RPMI8226 (cell line): ENCODE results near the gene QRICH2.
"Not testable (repeated sequence)": the region's sequence is repeated elsewhere in the genome, so short reads cannot be mapped to it uniquely, and the experiment has no call there.

Experiments used
- DNase-seq: peaks from one replicate; pipeline ENCODE4 v3.0.0-alpha.2; 2015

QRICH2 gene

DNA sequence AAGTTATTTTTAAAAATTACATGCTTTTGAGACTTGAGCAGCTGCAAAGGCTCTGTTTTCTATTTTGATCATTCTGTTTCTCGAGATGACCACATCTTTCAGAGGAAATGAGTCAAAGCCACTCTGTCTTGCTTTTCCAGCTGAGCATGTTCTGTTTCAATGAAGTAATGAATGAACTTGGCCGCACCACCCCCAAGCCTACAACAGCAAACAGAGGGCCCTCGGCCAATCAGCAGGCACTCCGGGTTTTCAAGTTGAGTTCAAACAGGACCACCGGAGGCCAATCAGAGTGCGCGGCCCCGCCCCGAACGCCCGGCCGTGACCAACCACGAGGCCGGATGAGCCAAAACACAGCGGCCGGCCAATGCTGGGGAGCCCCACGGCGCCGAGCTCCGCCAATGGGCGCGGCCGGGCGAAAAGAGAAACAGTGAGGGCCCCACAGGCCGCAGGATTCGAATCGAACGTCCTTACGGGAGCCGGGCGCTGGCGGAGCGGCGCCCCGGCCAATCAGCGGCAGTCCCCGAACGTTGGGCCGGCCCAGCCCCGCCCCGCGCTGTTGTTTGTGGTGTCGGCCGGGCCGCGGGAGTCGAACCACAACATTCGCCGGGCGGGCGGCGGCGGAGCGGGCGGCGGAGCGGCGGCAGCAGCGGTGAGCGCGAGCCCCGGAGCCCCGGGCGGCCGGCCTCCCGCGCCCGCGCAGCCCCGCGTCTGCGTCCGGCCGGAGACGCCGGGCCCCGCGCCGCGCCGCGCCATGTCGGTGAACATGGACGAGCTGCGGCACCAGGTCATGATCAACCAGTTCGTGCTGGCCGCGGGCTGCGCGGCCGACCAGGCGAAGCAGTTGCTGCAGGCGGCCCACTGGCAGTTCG lies 43.1 kb downstream of the QRICH2 start, which contains the start of gene UBALD2:
Gene UBALD2, plus strand, starts transcription at position 594 of the 869 bp plus-strand sequence. Its CDS starts 158 bp downstream, at position 752.
- DNase-seq = peak; percentile 98

DNA sequence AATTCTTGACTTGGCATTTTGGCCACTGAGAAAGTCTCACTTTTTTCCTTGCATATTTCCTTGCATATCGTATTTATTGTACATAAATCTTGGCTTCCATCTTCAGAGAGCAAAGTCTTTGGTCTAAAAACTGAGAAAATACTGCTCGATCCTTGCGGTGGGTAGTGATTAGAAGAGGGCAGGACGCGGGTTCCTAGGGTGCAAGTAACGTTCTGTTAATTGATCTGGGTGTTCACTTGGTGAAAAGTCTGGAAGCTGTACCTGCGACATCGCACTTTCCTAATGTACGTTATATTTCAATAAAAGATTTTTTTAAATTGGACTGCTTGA lies 43.7 kb downstream of the QRICH2 start:
- DNase-seq = no peak

DNA sequence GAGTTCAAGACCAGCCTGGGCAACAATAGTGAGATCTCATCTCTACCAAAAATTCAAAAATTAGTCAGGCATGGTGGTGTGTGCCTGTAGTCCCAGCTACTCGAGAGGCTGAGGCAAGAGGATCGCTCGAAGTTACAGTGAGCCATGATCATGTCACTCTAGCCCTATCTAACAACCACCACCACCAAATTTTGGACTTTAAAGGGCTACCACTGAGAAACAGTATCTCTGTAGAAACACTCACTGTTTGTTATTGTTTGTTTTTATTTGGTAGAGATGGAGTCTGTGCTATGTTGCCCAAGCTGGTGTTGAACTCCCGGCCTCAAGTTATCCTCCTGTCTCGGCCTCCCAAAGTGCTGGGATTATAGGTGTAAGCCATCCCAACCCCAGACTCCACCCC lies 44.2 kb downstream of the QRICH2 start:
- DNase-seq = no peak

DNA sequence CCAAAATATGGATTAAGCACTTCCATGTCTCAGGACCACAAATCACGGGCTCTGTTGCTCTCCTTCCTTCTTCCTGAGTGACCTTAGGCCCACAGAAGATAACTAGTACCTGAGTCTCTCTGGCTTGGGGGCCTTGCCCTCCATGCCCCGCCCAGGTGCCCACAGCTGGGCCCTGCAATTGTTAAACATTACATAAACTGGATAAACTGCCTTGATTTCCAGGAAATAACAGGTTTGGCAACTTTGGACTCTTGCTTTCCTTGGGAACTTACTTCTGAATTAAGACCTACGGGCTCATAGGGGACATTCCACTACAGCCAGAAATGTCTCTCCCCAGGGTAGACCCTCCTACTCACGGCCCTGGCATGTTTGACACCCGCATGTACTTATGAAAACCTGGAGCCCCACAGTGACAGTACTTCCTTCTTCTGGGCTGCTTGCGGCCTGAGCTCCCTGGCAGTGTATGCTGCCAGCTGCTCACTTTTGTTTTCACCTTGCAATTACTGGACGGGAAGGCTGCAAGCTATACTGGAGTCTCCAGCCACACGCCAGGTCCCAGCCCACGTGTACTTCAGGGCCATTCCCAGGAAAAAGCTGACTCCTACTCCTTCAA lies 45.2 kb downstream of the QRICH2 start:
- peak; percentile 86 for DNase-seq

DNA sequence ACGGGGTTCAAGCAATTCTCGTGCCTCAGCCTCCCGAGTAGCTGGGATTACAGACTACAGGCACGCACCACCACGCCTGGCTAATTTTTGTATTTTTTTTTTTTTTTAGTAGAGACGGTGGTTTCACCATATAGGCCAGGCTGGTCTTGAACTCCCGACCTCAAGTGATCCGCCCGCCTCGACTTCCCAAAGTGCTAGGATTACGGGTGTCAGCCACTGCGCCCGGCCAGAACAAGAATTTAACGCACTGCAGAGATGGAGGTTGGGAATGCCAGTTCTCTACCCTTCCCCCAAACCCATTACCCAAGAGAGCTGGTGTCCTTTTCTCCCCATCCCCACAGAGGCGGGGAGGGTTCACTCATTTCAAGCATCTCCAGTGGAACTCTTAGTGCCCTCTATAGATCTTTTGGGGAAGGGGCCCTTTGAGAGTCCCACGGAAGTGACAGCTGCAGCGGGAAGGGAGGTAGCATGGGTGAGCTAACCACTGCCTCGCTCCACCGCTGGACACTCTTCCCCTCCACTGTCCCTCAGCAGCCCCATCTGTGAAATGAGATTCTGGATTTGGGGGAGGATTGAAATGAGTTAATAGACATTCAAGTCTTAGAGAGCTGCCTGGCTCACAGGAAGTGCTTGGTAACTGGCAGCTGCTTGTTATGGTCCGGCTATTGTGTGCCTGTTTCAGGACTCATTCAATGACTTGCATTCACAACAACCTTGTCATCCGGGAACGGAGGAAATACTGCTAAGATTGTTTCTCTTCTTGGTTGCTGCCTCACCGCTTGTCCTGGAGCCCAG lies 46.5 kb downstream of the QRICH2 start:
- DNase-seq = no peak

DNA sequence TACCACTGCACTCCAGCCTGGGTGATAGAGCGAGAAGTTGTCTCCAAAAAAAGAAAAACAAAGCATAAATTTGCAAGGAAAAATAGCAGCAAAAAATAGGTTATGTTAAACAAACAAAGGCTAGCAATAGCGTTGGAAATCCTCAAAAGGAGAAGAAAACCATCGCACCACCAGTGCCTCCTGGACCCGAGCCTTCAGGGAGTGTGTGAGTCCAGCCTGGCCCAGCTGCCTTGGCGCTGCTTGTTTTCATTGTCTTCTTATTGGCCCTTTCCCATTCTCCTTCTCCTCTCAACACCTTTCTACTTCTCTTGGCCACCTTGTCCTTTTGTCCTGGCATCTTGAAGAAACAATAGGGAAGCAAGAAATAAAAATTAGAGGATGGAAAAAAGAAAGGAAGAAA lies 47.4 kb downstream of the QRICH2 start:
- DNase-seq = no peak

DNA sequence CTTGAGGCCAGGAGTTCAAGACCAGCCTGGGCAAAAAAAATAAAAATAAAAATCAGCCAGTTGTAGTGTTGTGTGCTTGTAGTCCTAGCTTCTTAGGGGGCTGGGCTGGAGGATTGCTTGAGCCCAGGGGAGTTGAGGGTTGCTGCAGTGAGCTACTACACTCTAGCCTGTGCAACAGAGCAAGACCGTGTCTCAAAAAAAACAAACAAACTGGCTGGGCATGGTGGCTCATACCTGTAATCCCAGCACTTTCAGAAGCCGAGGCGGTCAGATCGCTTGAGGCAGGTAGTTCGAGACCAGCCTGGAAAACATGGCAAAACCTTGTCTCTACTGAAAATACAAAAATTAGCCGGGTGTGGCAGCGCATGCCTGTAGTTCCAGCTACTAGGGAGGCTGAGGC lies 47.9 kb downstream of the QRICH2 start:
- no peak for DNase-seq

DNA sequence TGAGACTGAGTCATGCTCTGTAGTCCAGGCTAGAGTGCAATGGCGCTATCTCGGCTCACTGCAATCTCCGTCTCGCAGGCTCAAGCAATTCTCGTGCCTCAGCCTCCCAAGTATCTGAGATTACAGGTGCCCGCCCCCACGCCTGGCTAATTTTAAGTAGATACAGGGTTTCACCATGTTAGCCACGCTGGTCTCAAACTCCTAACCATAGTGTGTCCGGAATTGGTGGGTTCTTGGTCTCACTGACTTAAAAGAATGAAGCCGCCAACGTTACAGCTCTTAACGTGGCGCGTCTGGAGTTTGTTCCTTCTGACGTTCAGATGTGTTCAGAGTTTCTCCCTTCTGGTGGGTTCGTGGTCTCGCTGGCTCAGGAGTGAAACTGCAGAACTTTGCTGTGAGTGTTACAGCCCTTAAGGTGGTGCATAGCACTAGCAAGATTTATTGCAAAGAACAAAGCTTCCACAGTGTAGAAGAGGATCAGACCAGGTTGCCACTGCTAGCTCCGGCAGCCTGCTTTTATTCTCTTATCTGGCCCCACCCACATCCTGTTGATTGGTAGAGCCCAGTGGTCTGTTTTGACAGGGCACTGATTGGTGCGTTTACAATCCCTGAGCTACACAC lies 51.5 kb downstream of the QRICH2 start:
- DNase-seq = not testable (repeated sequence)

DNA sequence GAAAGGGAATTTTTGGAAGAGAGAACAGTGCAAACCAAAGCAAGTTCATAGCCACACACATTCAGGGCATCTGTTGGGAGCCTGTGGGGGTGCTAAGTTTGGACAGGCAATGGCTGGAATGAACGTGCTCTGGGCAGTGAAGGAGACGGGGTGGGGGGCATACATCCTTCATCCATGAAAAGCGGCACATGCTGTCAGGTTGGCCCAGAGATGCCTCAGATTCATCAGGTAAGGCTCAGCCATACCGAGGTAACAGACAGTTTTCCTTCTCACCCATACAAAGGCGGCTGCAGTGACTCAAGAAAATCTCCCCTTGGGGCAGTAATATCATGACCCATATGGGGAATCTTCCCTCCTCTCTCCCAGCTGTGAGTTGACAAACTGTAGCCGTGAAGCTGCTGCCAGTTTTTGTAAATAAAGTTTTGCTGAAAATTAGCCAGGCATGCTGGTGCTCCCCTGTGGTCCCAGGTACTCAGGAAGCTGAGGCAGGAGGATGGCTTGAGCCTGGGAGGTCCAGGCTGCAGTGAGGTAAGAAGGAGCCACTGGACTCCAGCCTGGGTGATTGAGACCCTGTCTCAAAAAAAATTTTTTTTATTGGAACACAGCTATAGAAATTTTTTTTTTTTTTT lies 52.2 kb downstream of the QRICH2 start:
- DNase-seq = no peak

DNA sequence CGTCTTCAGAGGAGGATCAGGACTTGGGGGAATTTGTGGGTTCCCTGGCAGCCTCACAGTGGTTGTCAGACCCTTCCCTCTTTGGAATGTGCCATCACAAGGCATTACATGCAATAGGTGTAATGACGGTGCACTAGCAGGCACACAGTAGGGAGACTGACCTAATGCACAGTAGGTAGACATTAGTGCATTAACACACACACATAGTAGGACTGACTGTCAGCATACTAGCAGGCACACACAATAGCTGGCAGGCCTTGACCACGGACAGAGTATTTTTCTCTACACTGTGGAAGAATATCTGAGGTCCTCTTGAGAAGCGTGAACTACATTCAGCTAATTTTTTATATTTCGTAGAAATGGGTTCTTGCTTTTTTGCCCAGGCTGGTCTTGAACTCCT lies 53.8 kb downstream of the QRICH2 start:
- no peak for DNase-seq

DNA sequence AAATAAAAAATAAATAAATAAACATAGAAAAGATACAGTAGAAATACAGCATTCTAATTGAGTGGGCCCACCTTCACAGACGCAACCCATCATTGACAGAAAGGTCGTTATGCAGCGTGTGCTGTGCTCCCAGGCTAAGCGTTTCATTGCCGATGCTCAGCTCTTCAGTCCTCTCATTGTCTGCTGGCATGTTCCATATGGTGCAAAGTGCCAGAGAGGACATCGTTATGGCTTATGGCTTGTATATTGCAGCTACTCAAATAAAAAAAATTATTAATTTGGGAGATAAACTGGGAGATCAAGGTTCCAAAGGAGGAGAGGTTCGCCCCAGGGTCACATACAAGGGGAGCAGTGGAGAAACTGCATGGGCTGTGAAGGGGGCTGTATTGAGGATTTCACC lies 54.2 kb downstream of the QRICH2 start:
- no peak for DNase-seq

DNA sequence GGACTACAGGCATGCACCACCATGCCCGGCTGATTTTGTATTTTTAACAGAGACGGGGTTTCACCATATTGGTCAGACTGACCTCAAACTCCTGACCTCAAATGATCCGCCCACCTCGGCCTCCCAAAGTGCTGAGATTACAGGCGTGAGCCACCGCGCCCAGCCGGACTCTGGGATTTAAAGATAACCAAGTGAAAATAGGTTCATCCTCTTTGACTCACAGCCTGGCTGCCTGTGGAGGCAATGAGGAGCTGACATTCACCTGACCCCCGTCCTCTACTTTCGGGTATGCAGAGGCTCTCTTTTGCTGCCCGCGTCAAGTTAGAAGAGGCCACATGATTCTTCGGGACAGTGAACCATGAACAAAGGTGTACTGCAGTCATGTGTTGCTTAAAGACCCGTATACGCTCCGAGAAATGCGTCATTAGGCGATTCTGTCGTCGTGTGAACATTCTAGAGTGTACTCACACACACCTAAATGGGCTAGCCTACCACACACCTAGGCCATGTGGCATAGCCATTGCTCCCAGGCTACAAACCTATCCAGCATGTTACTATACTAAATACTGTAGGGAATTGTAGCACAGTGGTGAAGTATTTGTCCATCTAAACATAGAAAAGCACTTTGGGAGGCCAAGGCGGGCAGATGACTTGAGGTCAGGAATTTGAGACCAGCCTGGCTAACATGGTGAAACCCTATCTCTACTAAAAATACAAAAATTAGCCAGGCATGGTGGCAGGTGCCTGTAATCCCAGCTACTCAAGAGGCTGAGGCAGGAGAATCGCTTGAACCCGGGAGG lies 54.9 kb downstream of the QRICH2 start:
- DNase-seq = not testable (repeated sequence)

DNA sequence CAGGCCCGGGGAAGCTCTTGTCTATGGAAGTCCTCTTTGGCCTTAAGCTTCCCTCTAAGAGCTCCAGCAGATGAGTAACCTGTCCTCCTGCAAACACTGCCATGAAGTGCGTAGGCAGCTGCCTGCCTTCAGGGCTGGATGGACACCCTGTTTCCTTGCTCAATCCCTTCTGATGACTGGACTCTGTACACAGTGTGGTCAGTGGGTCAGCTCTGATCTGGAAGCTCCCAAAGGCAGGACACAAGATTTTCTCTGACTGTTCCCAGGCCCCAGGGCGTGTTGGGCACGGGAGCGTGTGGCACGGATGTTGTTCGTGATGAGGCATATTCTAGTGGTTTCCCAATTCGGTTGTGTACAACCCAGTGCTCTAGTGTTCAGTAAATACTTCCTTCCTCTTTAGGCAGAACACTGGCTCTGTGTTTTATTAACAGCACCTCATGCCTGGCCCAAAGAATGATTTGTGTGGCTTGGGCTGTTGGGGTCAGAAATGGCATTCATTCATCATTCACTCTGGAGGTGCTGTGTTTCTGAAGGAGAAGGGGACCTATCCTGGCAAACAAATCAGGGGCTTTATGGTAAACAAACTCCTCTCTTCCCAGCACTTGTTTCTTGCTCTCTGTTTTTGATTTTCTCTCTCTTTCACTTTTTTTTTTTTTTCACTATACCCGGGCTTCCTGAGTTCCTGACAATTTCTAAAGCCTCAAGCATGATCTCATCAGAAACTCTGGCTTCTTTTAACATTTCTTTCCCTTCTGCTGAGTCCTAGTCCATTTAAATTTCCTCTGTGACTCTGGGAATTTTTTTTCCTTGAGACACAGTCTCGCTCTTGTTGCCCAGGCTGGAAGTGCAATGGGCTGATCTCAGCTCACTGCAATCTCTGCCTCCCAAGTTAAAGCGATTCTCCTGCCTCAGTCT lies 55.8 kb downstream of the QRICH2 start:
- DNase-seq = no peak

DNA sequence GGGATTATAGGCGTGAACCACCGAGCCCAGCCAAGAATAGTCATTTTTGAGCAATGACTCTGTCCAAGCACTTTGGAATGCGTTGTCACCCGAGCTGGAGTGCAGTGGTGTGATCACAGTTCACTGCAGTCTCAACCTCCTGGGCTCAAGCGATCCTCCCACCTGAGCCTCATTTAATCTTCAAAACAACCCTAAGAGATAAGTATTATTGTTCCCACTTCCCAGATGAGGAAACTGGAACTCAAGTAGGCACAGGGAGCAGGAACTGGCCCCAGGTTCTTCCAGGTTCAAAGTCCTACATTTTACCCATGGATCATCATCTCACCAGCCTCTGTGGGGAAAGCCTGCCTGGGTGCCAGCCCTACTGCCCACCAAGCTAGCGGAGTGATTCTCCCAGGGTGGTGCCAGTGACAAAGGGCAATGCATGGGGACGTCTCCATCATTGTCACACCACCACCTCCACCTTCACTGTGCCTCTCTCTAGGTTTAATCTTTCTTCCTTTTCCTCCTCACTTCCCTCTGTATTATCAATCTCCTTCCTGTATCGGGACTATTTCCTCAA lies 56.5 kb downstream of the QRICH2 start:
- DNase-seq = no peak

DNA sequence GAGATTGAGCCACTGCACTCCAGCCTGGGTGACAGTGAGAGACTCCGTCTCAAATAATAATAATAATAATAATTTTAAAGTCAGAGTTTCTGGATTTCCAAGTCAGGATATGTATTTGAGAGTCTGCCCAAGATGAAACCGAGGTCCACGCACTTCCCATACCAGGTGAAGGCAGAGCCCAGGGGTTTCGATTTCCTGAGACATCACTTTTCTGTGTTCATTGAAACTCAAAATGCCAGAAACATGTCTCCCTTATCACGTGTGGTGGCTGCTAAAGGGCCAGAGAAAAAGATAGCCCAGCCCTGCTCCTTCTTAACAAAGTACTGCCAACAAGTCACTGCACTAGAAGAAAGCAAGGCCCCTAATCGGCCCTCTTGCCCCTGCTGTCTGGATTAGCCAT lies 57.9 kb downstream of the QRICH2 start:
- peak; percentile 70 for DNase-seq

DNA sequence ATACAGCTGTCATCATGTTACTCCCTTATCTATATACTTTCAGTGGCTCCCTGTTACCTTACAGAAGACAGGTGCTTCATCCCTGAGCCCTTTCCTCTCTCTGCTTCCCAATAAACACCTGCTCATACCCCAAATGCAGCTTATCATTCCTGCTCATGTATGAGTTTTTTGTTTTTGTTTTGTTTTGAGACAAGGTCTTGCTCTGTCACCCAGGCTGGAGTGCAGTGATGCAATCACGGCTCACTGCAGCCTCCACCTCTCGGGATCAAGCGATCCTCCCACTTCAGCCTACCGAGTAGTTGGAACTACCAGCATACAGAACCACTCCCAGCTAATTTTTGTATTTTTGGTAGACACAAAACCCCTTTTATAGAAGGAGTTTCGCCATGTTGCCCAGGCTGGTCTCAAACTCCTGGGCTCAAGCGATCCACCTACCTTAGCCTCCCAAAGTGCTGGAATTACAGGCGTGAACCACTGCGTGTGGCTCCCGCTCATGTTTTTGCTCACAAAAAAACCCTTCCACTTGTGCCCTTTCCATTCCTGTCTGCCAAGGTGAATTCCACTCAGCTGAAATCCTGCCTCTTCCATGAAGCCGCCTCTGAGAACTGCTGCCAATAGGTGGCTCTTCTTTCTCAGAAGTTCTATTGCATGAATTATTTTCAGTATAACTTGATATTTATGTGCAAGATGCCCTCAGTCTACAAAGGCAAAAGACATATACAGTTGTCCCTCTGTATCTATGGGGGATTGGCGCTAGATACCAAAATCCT lies 59.9 kb downstream of the QRICH2 start:
- no peak for DNase-seq

DNA sequence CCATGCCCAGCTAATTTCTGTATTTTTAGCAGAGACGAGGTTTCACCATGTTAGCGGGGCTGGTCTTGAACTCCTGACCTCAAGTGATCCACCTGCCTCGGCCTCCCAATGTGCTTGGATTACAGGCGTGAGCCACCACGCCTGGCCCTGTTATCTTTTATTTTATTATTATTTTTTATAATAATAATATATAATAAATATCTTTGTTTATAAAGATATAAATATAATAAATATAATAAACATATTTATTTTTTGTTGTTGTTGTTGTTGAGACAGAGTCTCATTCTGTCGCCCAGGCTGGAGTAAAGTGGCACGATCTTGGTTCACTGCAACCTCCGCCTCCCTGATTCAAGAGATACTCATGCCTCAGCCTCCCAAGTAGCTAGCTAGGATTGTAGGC lies 60.8 kb downstream of the QRICH2 start:
- no peak for DNase-seq

DNA sequence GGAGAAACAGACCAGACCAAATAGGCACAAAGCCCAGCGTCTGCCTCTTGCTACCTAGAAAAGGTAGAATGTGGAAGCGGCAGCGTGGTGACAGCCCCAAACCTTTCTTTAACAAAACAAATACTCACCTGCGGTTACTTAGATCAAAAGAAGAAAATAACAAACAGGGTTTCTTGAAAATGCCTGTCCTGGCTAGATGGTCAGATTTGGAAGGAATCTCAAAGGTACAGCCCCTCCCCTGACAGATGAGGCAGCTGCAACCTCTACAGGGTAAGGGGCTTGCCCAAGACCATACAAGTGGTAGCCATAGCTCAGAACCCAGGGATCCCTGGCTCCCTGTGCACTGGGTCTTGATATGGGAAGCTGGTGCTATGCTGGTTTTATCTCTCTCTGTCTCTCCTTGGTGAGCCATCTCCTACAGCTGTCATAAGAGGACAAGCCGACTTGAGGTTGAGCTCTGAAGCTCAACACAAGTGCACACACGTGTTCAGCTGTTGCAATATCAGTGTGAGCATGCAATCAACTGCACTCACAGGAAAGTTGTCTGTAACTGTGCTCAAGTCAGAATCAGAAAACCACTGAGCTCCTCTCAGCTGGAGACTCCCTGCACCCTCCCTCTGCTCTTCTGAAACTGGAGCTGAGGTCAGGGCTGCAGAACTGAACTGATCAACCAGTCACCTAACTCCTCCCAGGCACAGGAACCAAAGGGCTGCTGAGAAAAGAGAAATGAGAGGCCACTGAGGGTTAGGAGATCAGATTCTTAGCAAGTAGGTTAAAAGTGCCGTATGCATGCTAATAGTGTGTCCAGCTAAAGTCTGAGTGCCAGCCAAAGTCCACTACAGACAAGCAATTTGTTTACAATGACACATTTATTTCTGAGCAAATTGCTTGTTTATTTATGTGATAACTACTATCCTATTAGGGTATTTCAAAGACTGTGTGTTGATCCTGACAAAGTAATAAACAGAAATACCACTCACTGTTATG lies 61.7 kb downstream of the QRICH2 start:
- DNase-seq = peak; percentile 89
